SK-N-SH (cell line): ENCODE measurements around the gene GAB1. TPM values are rescaled to one million over a fixed set of nuclear protein-coding genes. Genes with fewer than 3 reads are reported as not detected.

Experiments
- CTCF ChIA-PET: fragments of 300-600, 350-600 bp; formaldehyde crosslinking; extraction: SDS; loops from one replicate; lab custom pipeline; 2021; lab: Yijun Ruan, JAX
- POLR2A ChIA-PET: fragments of 350-600 bp; sonication (Branson Sonifier 250); formaldehyde crosslinking; extraction: SDS; loops from one replicate; lab custom pipeline; 2020; ENCODE audit warnings: antibody characterized with exemption, inconsistent platforms; lab: Yijun Ruan, JAX
- DNase-seq: peaks from one replicate; pipeline ENCODE4 v3.0.0; 2012
- H2AFZ ChIP-seq: fragments of 200-600 bp; sonication (generic); 2 replicates; pipeline ENCODE4 v1.8.1; 2016; ENCODE audit warnings: antibody characterized with exemption, mild to moderate bottlenecking, low read depth
- H3F3A ChIP-seq: fragments of 200-600 bp; sonication (generic); replicated peaks from 2 replicates; pipeline ENCODE3; 2016; ENCODE audit warnings: antibody characterized with exemption, mild to moderate bottlenecking; ENCODE audit not compliant: insufficient read depth
- H3K27ac ChIP-seq, 2 experiments: fragments of 200-500 bp in 1 of 2; fragments of 200-600 bp in 1 of 2; sonication (Bioruptor generic) in 1 of 2; sonication (generic), shearing (Covaris generic) in 1 of 2; 2 replicates each; pipeline versions ENCODE4 v1.5.1 to v1.6.1; 2014 to 2016; ENCODE audit warnings: low read depth in 2 of 2, inconsistent platforms in 1 of 2, low read length in 1 of 2, mild to moderate bottlenecking in 1 of 2, mixed read lengths in 1 of 2
- H3K27me3 ChIP-seq: fragments of 200-600 bp; sonication (generic), shearing (Covaris generic); 2 replicates; pipeline ENCODE4 v1.6.1; 2016; ENCODE audit warnings: mixed run types; ENCODE audit not compliant: insufficient read depth
- H3K36me3 ChIP-seq, 2 experiments: fragments of 200-500 bp in 1 of 2; fragments of 200-600 bp in 1 of 2; sonication (Bioruptor generic) in 1 of 2; sonication (generic) in 1 of 2; replicated peaks in 1 of 2; 2 replicates each; pipeline versions ENCODE3 to v1.5.1; 2014 to 2016; ENCODE audit warnings: low read length in 1 of 2, mild to moderate bottlenecking in 1 of 2; ENCODE audit not compliant: insufficient read depth in 2 of 2, control insufficient read depth in 1 of 2
- H3K4me1 ChIP-seq, 2 experiments: fragments of 200-500 bp in 1 of 2; fragments of 200-600 bp in 1 of 2; sonication (Bioruptor generic) in 1 of 2; sonication (generic), shearing (Covaris generic) in 1 of 2; 2 replicates each; pipeline versions ENCODE4 v1.5.1 to v1.6.1; 2014 to 2016; ENCODE audit warnings: low read depth in 1 of 2, low read length in 1 of 2, mixed run types in 1 of 2; ENCODE audit not compliant: insufficient read depth in 2 of 2, control insufficient read depth in 1 of 2
- H3K4me2 ChIP-seq: fragments of 200-600 bp; sonication (generic), shearing (Covaris generic); 2 replicates; pipeline ENCODE4 v1.6.1; 2017; ENCODE audit warnings: mixed run types
- H3K4me3 ChIP-seq, 2 experiments: fragments of 200-500 bp in 1 of 2; fragments of 200-600 bp in 1 of 2; sonication (Bioruptor generic) in 1 of 2; sonication (generic), shearing (Covaris generic) in 1 of 2; 2 replicates each; pipeline versions ENCODE4 v1.5.1 to v1.8.1; 2014 to 2016; ENCODE audit warnings: low read depth in 2 of 2, inconsistent platforms in 1 of 2, low read length in 1 of 2, mild to moderate bottlenecking in 1 of 2, mixed read lengths in 1 of 2, moderate library complexity in 1 of 2
- H3K79me2 ChIP-seq: fragments of 200-600 bp; sonication (generic); 2 replicates; pipeline ENCODE4 v1.8.1; 2017; ENCODE audit warnings: mild to moderate bottlenecking; ENCODE audit not compliant: insufficient read depth
- H3K9ac ChIP-seq: fragments of 200-600 bp; sonication (generic); 2 replicates; pipeline ENCODE4 v1.6.1; 2017; ENCODE audit warnings: mixed run types
- H3K9me2 ChIP-seq: fragments of 200-600 bp; sonication (generic); 2 replicates; pipeline ENCODE4 v1.6.1; 2017; ENCODE audit warnings: mixed run types
- H3K9me3 ChIP-seq: fragments of 200-600 bp; sonication (generic); 2 replicates; pipeline ENCODE4 v1.6.1; 2017; ENCODE audit warnings: mixed run types, mild to moderate bottlenecking, moderate library complexity
- H4K20me1 ChIP-seq: fragments of 200-600 bp; sonication (generic); 2 replicates; pipeline ENCODE4 v1.6.1; 2017; ENCODE audit warnings: mild to moderate bottlenecking, mixed run types; ENCODE audit not compliant: insufficient read depth
- CHD2 ChIP-seq: fragments of 150-350 bp; IDR thresholded peaks from 2 replicates; pipeline ENCODE4 v1.6.1; 2018; ENCODE audit warnings: low read length; ENCODE audit not compliant: partially characterized antibody
- ELF1 ChIP-seq: IDR thresholded peaks from 2 replicates; pipeline ENCODE4 v1.4.0; 2012
- GABPA ChIP-seq: IDR thresholded peaks from 2 replicates; pipeline ENCODE4 v1.4.0; 2012; ENCODE audit warnings: low read depth, mild to moderate bottlenecking
- GATA2 ChIP-seq: sonication (generic); formaldehyde crosslinking; IDR thresholded peaks from 2 replicates; pipeline ENCODE4 v1.5.0; 2020; ENCODE audit warnings: mild to moderate bottlenecking, missing genetic modification reagents
- JUND ChIP-seq: IDR thresholded peaks from 2 replicates; pipeline ENCODE4 v1.4.0; 2012
- MAX ChIP-seq: IDR thresholded peaks from 2 replicates; pipeline ENCODE4 v1.4.0; 2012; ENCODE audit warnings: low read depth
- MEF2A ChIP-seq: IDR thresholded peaks from 2 replicates; pipeline ENCODE4 v1.4.0; 2012; ENCODE audit warnings: low read depth, borderline replicate concordance
- MXI1 ChIP-seq: IDR thresholded peaks from 2 replicates; pipeline ENCODE4 v1.6.1; 2012; ENCODE audit warnings: mild to moderate bottlenecking, low read depth, low read length, improper control_type of control experiment
- PBX3 ChIP-seq: IDR thresholded peaks from 2 replicates; pipeline ENCODE4; 2012
- POLR2AphosphoS5 ChIP-seq: IDR thresholded peaks from 2 replicates; pipeline ENCODE4 v1.6.1; 2012; ENCODE audit warnings: low read depth, low read length
- RFX5 ChIP-seq: IDR thresholded peaks from 2 replicates; pipeline ENCODE4 v1.6.1; 2012; ENCODE audit warnings: mild to moderate bottlenecking, improper control_type of control experiment, low read length
- RXRA ChIP-seq: IDR thresholded peaks from 2 replicates; pipeline ENCODE4 v1.4.0; 2012; ENCODE audit warnings: low read depth, mild to moderate bottlenecking, borderline replicate concordance
- TCF12 ChIP-seq: IDR thresholded peaks from 2 replicates; pipeline ENCODE4 v1.4.0; 2012
- USF2 ChIP-seq: fragments of 150-350 bp; IDR thresholded peaks from 2 replicates; pipeline ENCODE4 v1.6.1; 2017; ENCODE audit warnings: antibody characterized with exemption, low read length, low read depth, borderline replicate concordance
- WGBS: methylation state at CpG from one replicate; pipeline ENCODE4 v1.1.6; 2017; ENCODE audit warnings: low lambda C conversion rate; 5-methylcytosine and 5-hydroxymethylcytosine counted together
- polyA plus RNA-seq, 3 experiments: library from polyadenylated mRNA; depleted of rRNA; stranded (reverse); fragments of >200 nt; gene quantifications; 2 replicates each; pipeline ENCODE4 v1.2.3, GENCODE V29; 2012

GAB1 gene
- polyA plus RNA-seq, 1 of the 3 experiments (the other 2 are of a cell fraction), result 3.7 TPM

GRCh38 chr4:143313996-143314395 is 22.7 kb upstream of the GAB1 start:
- Histone ChIP-seq H3K9me3 (no peaks in the 10 kb centered on the region), H3K27me3 (no peaks in the 10 kb centered on the region), H3K27ac (no peak overlapping the region), H3K4me2 (no peak overlapping the region), H4K20me1 (no peaks in the 10 kb centered on the region), H2AFZ (no peak overlapping the region), H3K9ac (no peak overlapping the region), H3F3A (no peaks in the 10 kb centered on the region), H3K79me2 (no peaks in the 10 kb centered on the region), H3K9me2 (no peaks in the 10 kb centered on the region), H3K36me3 (no peaks in the 10 kb centered on the region), H3K4me3 (no peak overlapping the region), H3K4me1 (peaks cover 0 to 2% of the 10 kb centered on the region in 2 experiments; a peak in 1 of 4 replicates)
- ChIA-PET POLR2A (no interaction called here), CTCF (interaction anchor here (1.9 kb wide), 1 partner anchor 14 kb away, joined by 4 read pairs; no protein-coding TSS in a partner anchor)
- TF ChIP-seq JUND (no peak), PBX3 (no peak), MEF2A (no peak), TCF12 (no peak), MXI1 (no peak), USF2 (no peak), MAX (no peak), GATA2 (CRISPR knock-in tag) (no peak)
- no peak for DNase-seq

GRCh38 chr4:143320113-143320512 is 16.6 kb upstream of the GAB1 start:
- Histone ChIP-seq H3K27ac (no peak overlapping the region), H3K4me2 (no peak overlapping the region), H3K4me1 (no peaks in the 10 kb centered on the region), H3K9me2 (no peaks in the 10 kb centered on the region), H3K9me3 (no peaks in the 10 kb centered on the region)
- TF ChIP-seq MEF2A (no peak), RXRA (no peak), RFX5 (no peak), ELF1 (no peak), MAX (no peak), GABPA (no peak), CHD2 (no peak), POLR2AphosphoS5 (no peak)
- TF ChIP-seq, all 33 proteins: peak for 0
- H3K27me3 ChIP-seq, result no peaks in the 10 kb centered on the region
- DNase-seq, result no peak
- ChIA-PET CTCF (interaction anchor here (1.0 kb wide), 1 partner anchor 16 kb away, joined by 3 read pairs; no protein-coding TSS in a partner anchor), POLR2A (no interaction called here)
- no peaks in the 10 kb centered on the region for H3K79me2 ChIP-seq
- H3K36me3 ChIP-seq, result no peaks in the 10 kb centered on the region
- no peak overlapping the region for H3K4me3 ChIP-seq
- no peaks in the 10 kb centered on the region for H3F3A ChIP-seq
- H3K9ac ChIP-seq, result no peak overlapping the region
- WGBS, result 0% methylated on average over 1 of the region's 1 CpG
- no peak overlapping the region for H2AFZ ChIP-seq
- H4K20me1 ChIP-seq, result no peaks in the 10 kb centered on the region
